HEK293T (cell line): Measurements from ENCODE around the gene JPT2.

Experiments used
- CTCF ChIA-PET: fragments of 350-600 bp; formaldehyde crosslinking; extraction: SDS; loops from one replicate; lab custom pipeline; 2021; ENCODE audit warnings: antibody characterized with exemption, inconsistent platforms; lab: Yijun Ruan, JAX
- POLR2A ChIA-PET: fragments of 350-600 bp; formaldehyde crosslinking; extraction: SDS; loops from one replicate; lab custom pipeline; 2020; ENCODE audit warnings: antibody characterized with exemption, inconsistent platforms; lab: Yijun Ruan, JAX
- DNase-seq: peaks from one replicate; pipeline ENCODE4 v3.0.0; 2012; ENCODE audit warnings: mixed read lengths; ENCODE audit errors: extremely low spot score
- ARNT ChIP-seq: fragments of 450-650 bp; IDR thresholded peaks from 2 replicates; pipeline ENCODE4 v1.6.1; 2017; ENCODE audit warnings: mild to moderate bottlenecking
- BHLHE40 ChIP-seq: fragments of 450-650 bp; IDR thresholded peaks from 2 replicates; pipeline ENCODE4 v1.6.1; 2016; ENCODE audit warnings: mild to moderate bottlenecking, moderate library complexity, borderline replicate concordance
- CTBP1 ChIP-seq: fragments of 450-650 bp; IDR thresholded peaks from 2 replicates; pipeline ENCODE4 v1.6.1; 2016; ENCODE audit warnings: borderline replicate concordance
- ELF4 ChIP-seq: fragments of 450-650 bp; IDR thresholded peaks from 2 replicates; pipeline ENCODE4 v1.6.1; 2017; ENCODE audit warnings: antibody characterized with exemption
- FOXA1 ChIP-seq: fragments of 450-650 bp; IDR thresholded peaks from 2 replicates; pipeline ENCODE4 v1.6.1; 2016; ENCODE audit warnings: mild to moderate bottlenecking
- FOXK2 ChIP-seq: fragments of 450-650 bp; IDR thresholded peaks from 2 replicates; pipeline ENCODE4 v1.6.1; 2016; ENCODE audit warnings: mild to moderate bottlenecking
- FOXM1 ChIP-seq: fragments of 450-650 bp; IDR thresholded peaks from 2 replicates; pipeline ENCODE4 v1.6.1; 2017; ENCODE audit warnings: mild to moderate bottlenecking, borderline replicate concordance
- HDGF ChIP-seq: fragments of 450-650 bp; IDR thresholded peaks from 2 replicates; pipeline ENCODE4 v1.6.1; 2017; ENCODE audit warnings: antibody characterized with exemption, borderline replicate concordance
- L3MBTL2 ChIP-seq: fragments of 450-650 bp; conservative IDR thresholded peaks from 2 replicates; pipeline ENCODE4 v1.6.1; 2016; ENCODE audit warnings: mild to moderate bottlenecking
- LEF1 ChIP-seq: fragments of 450-650 bp; IDR thresholded peaks from 2 replicates; pipeline ENCODE4 v1.6.1; 2017; ENCODE audit warnings: mild to moderate bottlenecking, borderline replicate concordance
- NFRKB ChIP-seq: fragments of 450-650 bp; IDR thresholded peaks from 2 replicates; pipeline ENCODE4 v1.6.1; 2016; ENCODE audit warnings: mild to moderate bottlenecking, moderate library complexity
- SP1 ChIP-seq: fragments of 450-650 bp; IDR thresholded peaks from 2 replicates; pipeline ENCODE4 v1.6.1; 2017
- SUZ12 ChIP-seq: fragments of 450-650 bp; IDR thresholded peaks from 2 replicates; pipeline ENCODE4 v1.6.1; 2016; ENCODE audit warnings: mild to moderate bottlenecking
- TARDBP ChIP-seq: fragments of 450-650 bp; IDR thresholded peaks from 2 replicates; pipeline ENCODE4 v1.6.1; 2016
- ZNF384 ChIP-seq: fragments of 450-650 bp; IDR thresholded peaks from 2 replicates; pipeline ENCODE4 v1.6.1; 2016
- TF ChIP-seq, protein P1 (sequence below): fragments of 450-650 bp; IDR thresholded peaks from 2 replicates; pipeline ENCODE4 v1.6.1; 2016

JPT2 gene

DNA sequence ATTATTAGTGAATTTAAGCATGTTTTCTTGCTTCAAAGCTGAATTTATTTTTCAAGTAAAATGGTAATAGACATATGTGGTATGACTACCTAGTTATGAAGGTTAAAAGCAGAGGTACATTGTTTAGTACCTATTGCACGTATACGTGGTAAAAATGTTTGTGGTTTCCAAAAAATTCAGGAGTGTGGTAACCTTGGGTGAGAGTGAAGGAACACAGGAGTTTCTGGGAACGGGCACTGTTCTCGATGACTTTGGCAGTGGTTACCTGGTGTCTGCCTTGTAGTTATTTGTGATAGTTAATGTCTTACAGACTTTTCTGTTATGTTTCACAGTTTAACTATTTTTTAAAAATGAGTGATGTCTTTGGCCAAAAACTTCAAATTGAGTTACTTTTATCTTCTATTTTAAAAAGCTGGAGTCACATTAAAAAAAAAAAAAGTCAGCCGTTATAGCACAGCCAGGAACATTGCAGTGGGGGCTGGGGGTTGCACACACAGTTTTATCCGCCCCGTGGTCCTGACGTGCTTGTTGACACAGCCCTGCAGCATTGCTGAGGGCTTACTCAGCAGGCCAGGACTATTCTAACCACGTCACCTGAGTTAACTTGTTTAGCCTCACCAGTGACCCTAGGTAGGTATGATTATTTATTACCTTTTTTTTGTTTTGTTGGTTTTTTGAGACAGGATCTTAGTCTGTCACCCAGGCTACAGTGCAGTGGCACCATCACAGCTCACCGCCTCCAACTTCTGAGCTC, 10.9 kb downstream of the JPT2 start:
- no peak for TF ChIP-seq ELF4
- no peak for TF ChIP-seq L3MBTL2
- no peak for TF ChIP-seq FOXK2
- TF ChIP-seq, protein P1, sequence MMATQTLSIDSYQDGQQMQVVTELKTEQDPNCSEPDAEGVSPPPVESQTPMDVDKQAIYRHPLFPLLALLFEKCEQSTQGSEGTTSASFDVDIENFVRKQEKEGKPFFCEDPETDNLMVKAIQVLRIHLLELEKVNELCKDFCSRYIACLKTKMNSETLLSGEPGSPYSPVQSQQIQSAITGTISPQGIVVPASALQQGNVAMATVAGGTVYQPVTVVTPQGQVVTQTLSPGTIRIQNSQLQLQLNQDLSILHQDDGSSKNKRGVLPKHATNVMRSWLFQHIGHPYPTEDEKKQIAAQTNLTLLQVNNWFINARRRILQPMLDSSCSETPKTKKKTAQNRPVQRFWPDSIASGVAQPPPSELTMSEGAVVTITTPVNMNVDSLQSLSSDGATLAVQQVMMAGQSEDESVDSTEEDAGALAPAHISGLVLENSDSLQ: no peak
- TF ChIP-seq ARNT: no peak
- TF ChIP-seq FOXA1: no peak
- CTCF ChIA-PET: no interaction called here
- DNase-seq: no peak
- POLR2A ChIA-PET: interaction anchor here (0.8 kb wide), 1 partner anchor 11 kb away, joined by 3 read pairs; the partner anchor contains the start of gene JPT2

DNA sequence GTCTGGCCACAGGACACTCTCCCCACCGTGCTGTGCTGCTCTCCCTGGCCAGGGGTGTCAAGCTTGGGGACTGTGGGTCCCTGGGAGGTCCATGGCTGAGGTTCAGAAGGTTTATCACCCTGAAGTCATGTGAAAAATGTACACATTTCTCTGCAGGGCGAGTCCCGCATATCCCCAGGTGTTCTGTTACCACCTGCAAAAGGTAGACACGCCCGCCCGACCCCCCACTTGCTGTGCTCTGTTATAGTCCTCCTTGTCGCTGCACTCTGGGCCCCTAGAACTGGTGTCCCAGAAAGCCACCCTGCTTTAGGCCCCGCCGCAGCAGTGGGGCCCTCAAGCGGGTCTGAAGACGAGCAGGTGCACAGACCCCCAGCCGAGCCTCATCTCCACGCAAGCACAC, 11.8 kb downstream of the JPT2 start:
- no peak for DNase-seq
- CTCF ChIA-PET: no interaction called here
- POLR2A ChIA-PET: interaction anchor here (1.9 kb wide), 1 partner anchor 12 kb away, joined by 5 read pairs; the partner anchor contains the start of gene JPT2
- TF ChIP-seq, protein P1: no peak
- no peak for TF ChIP-seq SP1

DNA sequence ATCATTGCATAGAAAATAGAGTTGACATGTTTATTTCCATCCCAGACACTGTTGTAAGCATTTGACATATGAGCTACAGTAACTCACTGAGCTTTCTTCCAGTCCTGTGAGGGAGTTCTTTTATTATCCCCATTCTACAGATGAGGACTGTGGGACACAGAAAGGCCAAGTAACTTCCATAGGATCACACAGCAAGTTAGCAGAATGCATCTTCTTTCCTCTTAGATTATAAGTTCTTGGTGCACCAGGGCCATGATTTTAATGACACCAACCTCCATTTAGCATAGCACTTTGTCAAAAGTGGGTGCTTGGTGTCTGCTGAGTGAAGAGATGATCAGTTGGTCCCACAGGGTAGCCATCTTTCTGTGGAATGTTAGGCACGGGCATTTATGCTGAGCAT, 12.7 kb downstream of the JPT2 start:
- POLR2A ChIA-PET: interaction anchor here (1.9 kb wide), 1 partner anchor 13 kb away, joined by 5 read pairs; the partner anchor contains the start of gene JPT2
- CTCF ChIA-PET: interaction anchor here (1.6 kb wide), 1 partner anchor 15 kb away, joined by 8 read pairs; the partner anchor contains the start of gene MAPK8IP3
- no peak for DNase-seq
- TF ChIP-seq ARNT (no peak), NFRKB (no peak)

DNA sequence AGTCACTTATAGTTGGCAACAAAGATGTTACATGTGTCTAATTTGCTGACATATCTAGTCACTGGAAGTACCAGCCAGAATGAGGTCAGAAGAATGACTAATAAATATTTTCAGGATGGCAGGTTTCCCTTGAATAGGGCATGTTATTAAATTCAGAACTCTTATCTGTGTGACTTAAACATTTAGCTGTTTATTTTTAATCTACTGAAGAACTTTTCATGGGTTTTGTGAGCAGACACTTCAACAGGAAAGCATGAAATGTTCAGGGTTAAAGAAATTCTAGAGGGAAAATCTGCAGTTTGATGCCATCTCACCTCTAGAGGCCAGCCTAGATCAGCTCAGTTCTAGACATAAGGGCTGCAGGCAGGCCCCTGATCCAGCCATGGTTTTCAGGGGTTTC, 13.2 kb downstream of the JPT2 start:
- DNase-seq: no peak
- ChIA-PET CTCF (interaction anchor here (1.6 kb wide), 1 partner anchor 15 kb away, joined by 8 read pairs; the partner anchor contains the start of gene MAPK8IP3), POLR2A (interaction anchor here (1.9 kb wide), 1 partner anchor 13 kb away, joined by 5 read pairs; the partner anchor contains the start of gene JPT2)
- no peak for TF ChIP-seq FOXK2
- TF ChIP-seq SP1: no peak
- TF ChIP-seq LEF1: no peak
- no peak for TF ChIP-seq L3MBTL2
- TF ChIP-seq CTBP1: no peak
- no peak for TF ChIP-seq BHLHE40
- no peak for TF ChIP-seq ZNF384
- TF ChIP-seq, protein P1: no peak
- no peak for TF ChIP-seq FOXA1
- TF ChIP-seq SUZ12: no peak
- TF ChIP-seq ELF4: no peak
- TF ChIP-seq ARNT: no peak
- no peak for TF ChIP-seq HDGF
- TF ChIP-seq NFRKB: no peak
- no peak for TF ChIP-seq FOXM1
- no peak for TF ChIP-seq TARDBP

DNA sequence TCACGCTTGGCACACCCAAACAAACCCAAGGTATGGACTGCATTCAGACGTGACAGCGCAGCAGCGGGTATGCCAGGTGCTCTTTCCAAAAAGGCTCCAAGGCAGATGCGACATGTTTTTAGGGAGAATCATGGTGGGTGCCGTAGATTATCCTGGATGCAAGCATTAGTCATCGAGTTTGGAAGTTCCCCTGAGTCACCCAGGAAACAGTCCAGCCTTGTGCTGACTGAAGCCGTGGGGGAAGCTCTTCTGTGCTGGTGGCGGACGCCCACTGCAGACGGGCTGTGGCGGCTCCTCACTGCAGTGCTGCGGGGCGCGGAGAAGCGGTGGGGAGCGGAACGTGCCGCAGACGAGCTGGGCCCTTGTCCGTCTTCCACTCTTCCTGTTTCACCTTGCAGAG, 13.9 kb downstream of the JPT2 start:
- no peak for DNase-seq
- TF ChIP-seq FOXM1: no peak
- CTCF ChIA-PET: interaction anchor here (1.6 kb wide), 1 partner anchor 14 kb away, joined by 8 read pairs; the partner anchor contains the start of gene MAPK8IP3
- POLR2A ChIA-PET: no interaction called here

DNA sequence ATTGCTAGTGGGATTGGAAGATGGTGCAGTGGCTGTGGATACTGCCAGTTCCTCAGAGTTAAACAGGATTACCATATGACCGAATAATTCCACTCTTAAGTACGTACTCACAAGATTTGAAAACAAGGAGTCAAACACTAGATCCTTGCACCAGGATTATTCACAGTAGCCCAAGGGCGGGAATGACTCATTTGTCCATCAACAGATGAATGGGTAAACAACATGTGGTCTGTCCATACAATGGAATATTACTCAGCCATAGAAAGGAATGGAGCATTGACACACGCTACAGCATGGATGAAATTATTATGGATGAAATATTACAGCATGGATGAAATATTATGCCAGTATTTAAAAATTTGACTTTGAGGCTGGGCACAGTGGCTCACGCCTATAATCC, 18.8 kb downstream of the JPT2 start:
- POLR2A ChIA-PET: no interaction called here
- CTCF ChIA-PET: no interaction called here
- TF ChIP-seq, protein P1: no peak
- TF ChIP-seq L3MBTL2: no peak
- no peak for TF ChIP-seq SP1
- TF ChIP-seq TARDBP: no peak
- no peak for TF ChIP-seq FOXM1
- TF ChIP-seq LEF1: no peak
- no peak for DNase-seq

DNA sequence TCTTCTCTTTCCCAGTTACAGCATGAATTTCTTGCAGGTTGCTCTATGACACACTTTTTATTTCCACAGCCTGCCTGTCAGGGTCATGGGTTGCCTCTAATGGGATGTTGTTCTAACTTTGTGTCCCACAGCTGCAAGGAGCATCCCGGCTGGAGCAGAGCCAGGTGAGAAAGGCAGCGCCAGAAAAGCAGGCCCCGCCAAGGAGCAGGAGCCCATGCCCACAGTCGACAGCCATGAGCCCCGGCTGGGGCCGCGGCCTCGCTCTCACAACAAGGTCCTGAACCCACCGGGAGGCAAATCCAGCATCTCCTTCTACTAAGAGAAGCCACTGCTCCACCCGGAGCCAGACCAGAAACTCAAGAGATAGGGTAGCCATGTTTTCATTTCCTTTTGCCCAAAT, 20.6 kb downstream of the JPT2 start:
- TF ChIP-seq BHLHE40: no peak
- no peak for TF ChIP-seq SP1
- no peak for TF ChIP-seq NFRKB
- no peak for TF ChIP-seq LEF1
- TF ChIP-seq, protein P1: no peak
- TF ChIP-seq TARDBP: no peak
- TF ChIP-seq L3MBTL2: no peak
- no peak for TF ChIP-seq FOXK2
- no peak for TF ChIP-seq HDGF
- TF ChIP-seq ELF4: no peak
- ChIA-PET CTCF (no interaction called here), POLR2A (no interaction called here)
- no peak for DNase-seq
